Measurements from ENCODE around the gene RAB13.
A peak's percentile ranks its signal among the peaks of the same experiment; 100 is the strongest.

Gene RAB13

GRCh38 chr1:153958111-153958960, 27.8 kb downstream of the RAB13 start, which contains the start of gene CRTC2:
Gene CRTC2 (minus strand): TSS chr1:153958612. CDS start chr1:153958497, 115 bp downstream.
- Histone ChIP-seq H3K27ac (ENCODE audit: insufficient read depth in 1 of 2, low read depth in 1 of 2, low read length in 2 of 2, poor library complexity in 1 of 2, severe bottlenecking in 2 of 2) (peak within 1 kb of the TSS; percentile 83 to 90), H3K9me3 (ENCODE audit: control extremely low read depth in 1 of 5, control insufficient read depth in 4 of 5, insufficient read depth in 2 of 5, low read depth in 1 of 5, low read length in 4 of 5) (no peaks in the 10 kb centered on the region), H3K27me3 (replicated peaks in 2 of 5; ENCODE audit: control insufficient read depth in 4 of 5, insufficient read depth in 5 of 5, low read length in 4 of 5) (no peaks in the 10 kb centered on the region), H3K36me3 (ENCODE audit: control insufficient read depth in 4 of 4, insufficient read depth in 4 of 4, low read length in 3 of 4) (peaks cover 0 to 45% (median 31%) of the 10 kb centered on the region in 4 experiments), H3K4me3 (ENCODE audit: control insufficient read depth in 1 of 7, extremely low read depth in 1 of 7, insufficient read depth in 4 of 7, low read depth in 2 of 7, low read length in 6 of 7) (peak within 1 kb of the TSS; percentile 86 to 97 (median 94)), H3K4me1 (ENCODE audit: control extremely low read depth in 1 of 4, control insufficient read depth in 4 of 4, insufficient read depth in 4 of 4, low read length in 3 of 4) (peaks cover 20 to 63% (median 51%) of the 10 kb centered on the region in 4 experiments)
- CTCF ChIA-PET, result interaction anchor here (1.1 to 6.2 kb wide), 4 partner anchors 9 to 42 kb away, joined by 4 to 52 read pairs (median 5); partner anchors contain the start of genes CREB3L4, DENND4B and JTB
- DNase-seq, result peak; percentile 97 to 99 (median 98)
- POLR2A ChIA-PET, result interaction anchor here (0.5 to 1.9 kb wide), 5 partner anchors 9 to 51 kb away, joined by 3 to 7 read pairs (median 4); partner anchors contain the start of genes CREB3L4 and RPS27
- under 1% methylated on average over 73 of the region's 75 CpGs for WGBS (ENCODE audit: insufficient coverage)

- Histone ChIP-seq H3K36me3 (ENCODE audit: control insufficient read depth in 4 of 4, insufficient read depth in 4 of 4, low read length in 3 of 4) (peaks cover 0 to 49% (median 33%) of the 10 kb centered on the region in 4 experiments), H3K27me3 (replicated peaks in 2 of 5; ENCODE audit: control insufficient read depth in 4 of 5, insufficient read depth in 5 of 5, low read length in 4 of 5) (no peaks in the 10 kb centered on the region), H3K9me3 (ENCODE audit: control extremely low read depth in 1 of 5, control insufficient read depth in 4 of 5, insufficient read depth in 2 of 5, low read depth in 1 of 5, low read length in 4 of 5) (no peaks in the 10 kb centered on the region), H3K4me1 (ENCODE audit: control extremely low read depth in 1 of 4, control insufficient read depth in 4 of 4, insufficient read depth in 4 of 4, low read length in 3 of 4) (peaks cover 20 to 59% (median 46%) of the 10 kb centered on the region in 4 experiments), H3K27ac (ENCODE audit: insufficient read depth in 1 of 2, low read depth in 1 of 2, low read length in 2 of 2, poor library complexity in 1 of 2, severe bottlenecking in 2 of 2) (peak overlapping the region; percentile 83 to 90), H3K4me3 (ENCODE audit: control insufficient read depth in 1 of 7, extremely low read depth in 1 of 7, insufficient read depth in 4 of 7, low read depth in 2 of 7, low read length in 6 of 7) (peak overlapping the region; percentile 86 to 97 (median 94))
- WGBS (ENCODE audit: insufficient coverage), result 0% methylated on average over 9 of the region's 13 CpGs
- CTCF ChIA-PET, result interaction anchor here (1.6 to 6.2 kb wide), 3 partner anchors 9 to 41 kb away, joined by 4 to 52 read pairs (median 18); partner anchors contain the start of genes CREB3L4 and DENND4B
- POLR2A ChIA-PET, result interaction anchor here (0.6 to 1.9 kb wide), 4 partner anchors 9 to 13 kb away, joined by 3 to 7 read pairs (median 4); partner anchors contain the start of gene CREB3L4
- DNase-seq, result peak in 2 of 3 donors; percentile 57 to 61
These were observed 28.4 kb downstream of the RAB13 start for GRCh38 chr1:153957744-153958110.

GRCh38 chr1:153956997-153957715, 29.0 kb downstream of the RAB13 start:
- CTCF ChIA-PET, result interaction anchor here (1.0 to 6.2 kb wide), 5 partner anchors 10 to 41 kb away, joined by 3 to 52 read pairs (median 9); partner anchors contain the start of genes CREB3L4 and DENND4B
- no peaks in the 10 kb centered on the region for H3K27me3 ChIP-seq (replicated peaks in 2 of 5; ENCODE audit: control insufficient read depth in 4 of 5, insufficient read depth in 5 of 5, low read length in 4 of 5)

GRCh38 chr1:153954826-153955225, 31.3 kb downstream of the RAB13 start:
- Histone ChIP-seq H3K27me3 (replicated peaks in 2 of 5; ENCODE audit: control insufficient read depth in 4 of 5, insufficient read depth in 5 of 5, low read length in 4 of 5) (no peaks in the 10 kb centered on the region), H3K36me3 (ENCODE audit: control insufficient read depth in 4 of 4, insufficient read depth in 4 of 4, low read length in 3 of 4) (peaks cover 14 to 56% (median 43%) of the 10 kb centered on the region in 4 experiments), H3K4me3 (ENCODE audit: control insufficient read depth in 1 of 7, extremely low read depth in 1 of 7, insufficient read depth in 4 of 7, low read depth in 2 of 7, low read length in 6 of 7) (no peak overlapping the region), H3K27ac (ENCODE audit: insufficient read depth in 1 of 2, low read depth in 1 of 2, low read length in 2 of 2, poor library complexity in 1 of 2, severe bottlenecking in 2 of 2) (no peak overlapping the region), H3K4me1 (ENCODE audit: control extremely low read depth in 1 of 4, control insufficient read depth in 4 of 4, insufficient read depth in 4 of 4, low read length in 3 of 4) (peaks cover 12 to 39% (median 30%) of the 10 kb centered on the region in 4 experiments), H3K9me3 (ENCODE audit: control extremely low read depth in 1 of 5, control insufficient read depth in 4 of 5, insufficient read depth in 2 of 5, low read depth in 1 of 5, low read length in 4 of 5) (no peaks in the 10 kb centered on the region)
- ChIA-PET CTCF (interaction anchor here (1.4 to 6.2 kb wide), 2 partner anchors 9 to 30 kb away, joined by 3 to 52 read pairs; partner anchors contain the start of gene DENND4B), POLR2A (no interaction called here)
- DNase-seq, result no peak
- WGBS (ENCODE audit: insufficient coverage), result 95% methylated on average over 8 of the region's 10 CpGs

More at GRCh38 chr1:153956997-153957715, 29.0 kb downstream of the RAB13 start:
- peak overlapping the region; percentile 86 to 97 (median 94) for H3K4me3 ChIP-seq (ENCODE audit: control insufficient read depth in 1 of 7, extremely low read depth in 1 of 7, insufficient read depth in 4 of 7, low read depth in 2 of 7, low read length in 6 of 7)
- DNase-seq, result no peak
- POLR2A ChIA-PET, result interaction anchor here (0.6 to 1.9 kb wide), 8 partner anchors 10 to 157 kb away, joined by 3 to 7 read pairs (median 4); partner anchors contain the start of genes CREB3L4 and RPS27
- H3K4me1 ChIP-seq (ENCODE audit: control extremely low read depth in 1 of 4, control insufficient read depth in 4 of 4, insufficient read depth in 4 of 4, low read length in 3 of 4), result peaks cover 20 to 54% (median 40%) of the 10 kb centered on the region in 4 experiments
- no CpG with 5 or more reads among the region's 6 CpGs for WGBS (ENCODE audit: insufficient coverage)
- peak overlapping the region; percentile 83 to 90 for H3K27ac ChIP-seq (ENCODE audit: insufficient read depth in 1 of 2, low read depth in 1 of 2, low read length in 2 of 2, poor library complexity in 1 of 2, severe bottlenecking in 2 of 2)
- H3K9me3 ChIP-seq (ENCODE audit: control extremely low read depth in 1 of 5, control insufficient read depth in 4 of 5, insufficient read depth in 2 of 5, low read depth in 1 of 5, low read length in 4 of 5), result no peaks in the 10 kb centered on the region
- peaks cover 4 to 53% (median 38%) of the 10 kb centered on the region in 4 experiments for H3K36me3 ChIP-seq (ENCODE audit: control insufficient read depth in 4 of 4, insufficient read depth in 4 of 4, low read length in 3 of 4)

GRCh38 chr1:153953859-153954365, 32.2 kb downstream of the RAB13 start:
- Histone ChIP-seq H3K27me3 (replicated peaks in 2 of 5; ENCODE audit: control insufficient read depth in 4 of 5, insufficient read depth in 5 of 5, low read length in 4 of 5) (no peaks in the 10 kb centered on the region), H3K4me3 (ENCODE audit: control insufficient read depth in 1 of 7, extremely low read depth in 1 of 7, insufficient read depth in 4 of 7, low read depth in 2 of 7, low read length in 6 of 7) (no peak overlapping the region), H3K4me1 (ENCODE audit: control extremely low read depth in 1 of 4, control insufficient read depth in 4 of 4, insufficient read depth in 4 of 4, low read length in 3 of 4) (peaks cover 12 to 30% (median 25%) of the 10 kb centered on the region in 4 experiments), H3K27ac (ENCODE audit: insufficient read depth in 1 of 2, low read depth in 1 of 2, low read length in 2 of 2, poor library complexity in 1 of 2, severe bottlenecking in 2 of 2) (peak overlapping the region in 1 of 2 experiments; percentile 12), H3K9me3 (ENCODE audit: control extremely low read depth in 1 of 5, control insufficient read depth in 4 of 5, insufficient read depth in 2 of 5, low read depth in 1 of 5, low read length in 4 of 5) (no peaks in the 10 kb centered on the region), H3K36me3 (ENCODE audit: control insufficient read depth in 4 of 4, insufficient read depth in 4 of 4, low read length in 3 of 4) (peaks cover 14 to 56% (median 43%) of the 10 kb centered on the region in 4 experiments)
- ChIA-PET CTCF (interaction anchor here (1.0 to 6.2 kb wide), 5 partner anchors 8 to 156 kb away, joined by 3 to 52 read pairs (median 5); partner anchors contain the start of genes DENND4B and RAB13), POLR2A (no interaction called here)
- WGBS (ENCODE audit: insufficient coverage), result 96% methylated on average over 4 of the region's 4 CpGs
- no peak for DNase-seq

GRCh38 chr1:153951801-153952200, 34.3 kb downstream of the RAB13 start:
- Histone ChIP-seq H3K9me3 (ENCODE audit: control extremely low read depth in 1 of 5, control insufficient read depth in 4 of 5, insufficient read depth in 2 of 5, low read depth in 1 of 5, low read length in 4 of 5) (no peaks in the 10 kb centered on the region), H3K27me3 (replicated peaks in 2 of 5; ENCODE audit: control insufficient read depth in 4 of 5, insufficient read depth in 5 of 5, low read length in 4 of 5) (no peaks in the 10 kb centered on the region), H3K4me1 (ENCODE audit: control extremely low read depth in 1 of 4, control insufficient read depth in 4 of 4, insufficient read depth in 4 of 4, low read length in 3 of 4) (peaks cover 4 to 23% (median 22%) of the 10 kb centered on the region in 4 experiments), H3K36me3 (ENCODE audit: control insufficient read depth in 4 of 4, insufficient read depth in 4 of 4, low read length in 3 of 4) (peaks cover 14 to 75% (median 58%) of the 10 kb centered on the region in 4 experiments), H3K4me3 (ENCODE audit: control insufficient read depth in 1 of 7, extremely low read depth in 1 of 7, insufficient read depth in 4 of 7, low read depth in 2 of 7, low read length in 6 of 7) (no peak overlapping the region), H3K27ac (ENCODE audit: insufficient read depth in 1 of 2, low read depth in 1 of 2, low read length in 2 of 2, poor library complexity in 1 of 2, severe bottlenecking in 2 of 2) (no peak overlapping the region)
- WGBS (ENCODE audit: insufficient coverage), result 100% methylated on average over 1 of the region's 2 CpGs
- CTCF ChIA-PET, result no interaction called here
- POLR2A ChIA-PET, result no interaction called here
- DNase-seq, result no peak
